Nephron (organoid): ENCODE results near the gene PDIA4.

Source experiments
- H3K27ac Mint-ChIP-seq, 3 experiments: 2 replicates each; pipeline ENCODE4 v1.8.0; 2020; ENCODE audit warnings: mixed read lengths in 3 of 3, mild to moderate bottlenecking in 2 of 3, moderate library complexity in 1 of 3
- H3K27me3 Mint-ChIP-seq: 2 replicates; pipeline ENCODE4 v1.8.0; 2021; ENCODE audit warnings: low read depth, mild to moderate bottlenecking, moderate library complexity, mixed read lengths
- H3K36me3 Mint-ChIP-seq: 2 replicates; pipeline ENCODE4 v1.8.0; 2020; ENCODE audit warnings: low read depth, mixed read lengths
- H3K4me1 Mint-ChIP-seq: 2 replicates; pipeline ENCODE4 v1.8.0; 2020; ENCODE audit warnings: mixed read lengths
- H3K4me3 Mint-ChIP-seq, 3 experiments: 2 replicates each; pipeline ENCODE4 v1.8.0; 2020; ENCODE audit warnings: mild to moderate bottlenecking in 3 of 3, mixed read lengths in 3 of 3, moderate library complexity in 2 of 3
- H3K9me3 Mint-ChIP-seq: 2 replicates; pipeline ENCODE4 v1.8.0; 2020; ENCODE audit warnings: mixed read lengths
- TF ChIP-seq, protein P1 (sequence below), 3 experiments: fragments of 200-600 bp; sonication (generic); IDR thresholded peaks; one replicate each; pipeline ENCODE4 v1.5.0; 2021; ENCODE audit warnings: antibody characterized with exemption in 3 of 3; ENCODE audit not compliant: unreplicated experiment in 3 of 3

PDIA4 gene, protein sequence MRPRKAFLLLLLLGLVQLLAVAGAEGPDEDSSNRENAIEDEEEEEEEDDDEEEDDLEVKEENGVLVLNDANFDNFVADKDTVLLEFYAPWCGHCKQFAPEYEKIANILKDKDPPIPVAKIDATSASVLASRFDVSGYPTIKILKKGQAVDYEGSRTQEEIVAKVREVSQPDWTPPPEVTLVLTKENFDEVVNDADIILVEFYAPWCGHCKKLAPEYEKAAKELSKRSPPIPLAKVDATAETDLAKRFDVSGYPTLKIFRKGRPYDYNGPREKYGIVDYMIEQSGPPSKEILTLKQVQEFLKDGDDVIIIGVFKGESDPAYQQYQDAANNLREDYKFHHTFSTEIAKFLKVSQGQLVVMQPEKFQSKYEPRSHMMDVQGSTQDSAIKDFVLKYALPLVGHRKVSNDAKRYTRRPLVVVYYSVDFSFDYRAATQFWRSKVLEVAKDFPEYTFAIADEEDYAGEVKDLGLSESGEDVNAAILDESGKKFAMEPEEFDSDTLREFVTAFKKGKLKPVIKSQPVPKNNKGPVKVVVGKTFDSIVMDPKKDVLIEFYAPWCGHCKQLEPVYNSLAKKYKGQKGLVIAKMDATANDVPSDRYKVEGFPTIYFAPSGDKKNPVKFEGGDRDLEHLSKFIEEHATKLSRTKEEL

DNA sequence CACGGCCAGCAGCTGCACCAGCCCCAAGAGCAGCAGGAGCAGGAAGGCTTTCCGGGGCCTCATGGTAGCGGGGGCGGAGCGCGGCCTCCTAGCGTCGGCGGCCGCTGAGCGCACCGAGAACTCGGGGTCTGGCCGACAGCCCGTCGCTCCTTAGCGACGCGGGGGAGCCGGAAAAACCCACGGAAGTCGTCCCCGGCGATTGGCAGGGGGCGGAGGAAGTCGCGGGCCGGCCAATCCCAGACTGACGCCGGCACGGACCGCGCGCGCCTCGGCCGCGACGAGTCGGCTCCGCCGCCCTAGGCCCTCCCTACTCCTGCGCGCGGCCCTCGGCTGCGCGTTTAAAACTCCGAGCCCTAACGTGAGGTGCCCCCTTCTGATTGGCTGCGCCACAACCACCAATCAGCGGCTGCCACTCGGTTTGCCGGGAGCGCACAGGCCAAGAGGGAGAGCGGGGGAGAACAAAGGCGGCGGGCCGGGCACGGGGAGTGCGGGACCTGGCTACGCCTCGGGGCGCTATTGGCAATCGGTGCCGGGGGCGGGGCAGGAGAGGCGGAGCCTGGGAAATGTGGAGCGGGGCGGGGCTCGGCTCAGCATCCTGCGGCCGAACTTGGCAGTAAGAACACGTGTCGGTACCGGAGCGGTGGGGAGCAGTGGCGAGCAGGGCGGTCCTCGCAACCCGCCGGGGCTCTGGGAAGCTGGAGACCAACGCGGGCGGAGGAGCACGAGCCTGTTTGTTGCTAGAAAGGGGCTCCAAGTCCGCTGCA, at the start of gene PDIA4:
Gene PDIA4, minus strand, starts transcription at position 160 of the 764 bp plus-strand sequence. Its CDS starts 97 bp downstream, at position 63.
- H3K27me3 Mint-ChIP-seq: peaks cover 3% of the 10 kb centered on the region
- peak within 1 kb of the TSS; percentile 91 to 98 (median 98) for H3K4me3 Mint-ChIP-seq
- peak within 1 kb of the TSS; percentile 90 to 97 (median 97) for H3K27ac Mint-ChIP-seq
- H3K36me3 Mint-ChIP-seq: peaks cover 11% of the 10 kb centered on the region
- peaks cover 35% of the 10 kb centered on the region for H3K4me1 Mint-ChIP-seq
- peaks cover 3% of the 10 kb centered on the region for H3K9me3 Mint-ChIP-seq
- TF ChIP-seq, protein P1, sequence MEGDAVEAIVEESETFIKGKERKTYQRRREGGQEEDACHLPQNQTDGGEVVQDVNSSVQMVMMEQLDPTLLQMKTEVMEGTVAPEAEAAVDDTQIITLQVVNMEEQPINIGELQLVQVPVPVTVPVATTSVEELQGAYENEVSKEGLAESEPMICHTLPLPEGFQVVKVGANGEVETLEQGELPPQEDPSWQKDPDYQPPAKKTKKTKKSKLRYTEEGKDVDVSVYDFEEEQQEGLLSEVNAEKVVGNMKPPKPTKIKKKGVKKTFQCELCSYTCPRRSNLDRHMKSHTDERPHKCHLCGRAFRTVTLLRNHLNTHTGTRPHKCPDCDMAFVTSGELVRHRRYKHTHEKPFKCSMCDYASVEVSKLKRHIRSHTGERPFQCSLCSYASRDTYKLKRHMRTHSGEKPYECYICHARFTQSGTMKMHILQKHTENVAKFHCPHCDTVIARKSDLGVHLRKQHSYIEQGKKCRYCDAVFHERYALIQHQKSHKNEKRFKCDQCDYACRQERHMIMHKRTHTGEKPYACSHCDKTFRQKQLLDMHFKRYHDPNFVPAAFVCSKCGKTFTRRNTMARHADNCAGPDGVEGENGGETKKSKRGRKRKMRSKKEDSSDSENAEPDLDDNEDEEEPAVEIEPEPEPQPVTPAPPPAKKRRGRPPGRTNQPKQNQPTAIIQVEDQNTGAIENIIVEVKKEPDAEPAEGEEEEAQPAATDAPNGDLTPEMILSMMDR (IDR thresholded peaks at IDR 0.05; ENCODE audit: unreplicated experiment in 3 of 3): peak in 2 of 3 experiments; percentile 14 to 18

DNA sequence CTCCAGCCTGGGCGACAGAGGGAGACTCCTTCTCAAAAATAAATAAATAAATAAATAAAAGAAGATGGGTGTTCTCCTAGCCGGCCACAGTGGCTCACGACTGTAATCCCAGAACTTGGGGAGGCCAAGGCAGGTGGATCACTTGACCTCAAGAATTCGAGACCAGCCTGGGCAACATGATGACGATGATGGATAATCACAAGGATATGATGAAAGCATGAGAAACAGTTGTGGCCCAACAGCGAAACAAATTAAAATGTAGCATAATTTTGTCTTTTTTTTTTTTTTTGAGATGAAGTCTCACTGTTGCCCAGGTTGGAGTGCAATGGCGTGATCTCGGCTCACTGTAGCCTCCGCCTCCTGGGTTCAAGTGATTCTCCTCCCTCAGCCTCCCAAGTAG, 49.3 kb upstream of the PDIA4 start:
- no peak overlapping the region for H3K27ac Mint-ChIP-seq
- peaks cover 3% of the 10 kb centered on the region for H3K9me3 Mint-ChIP-seq
- H3K4me1 Mint-ChIP-seq: no peaks in the 10 kb centered on the region
- H3K36me3 Mint-ChIP-seq: peaks cover 59% of the 10 kb centered on the region
- no peaks in the 10 kb centered on the region for H3K27me3 Mint-ChIP-seq
- TF ChIP-seq, protein P1 (IDR thresholded peaks at IDR 0.05; ENCODE audit: unreplicated experiment in 3 of 3): no peak
- H3K4me3 Mint-ChIP-seq: no peak overlapping the region

DNA sequence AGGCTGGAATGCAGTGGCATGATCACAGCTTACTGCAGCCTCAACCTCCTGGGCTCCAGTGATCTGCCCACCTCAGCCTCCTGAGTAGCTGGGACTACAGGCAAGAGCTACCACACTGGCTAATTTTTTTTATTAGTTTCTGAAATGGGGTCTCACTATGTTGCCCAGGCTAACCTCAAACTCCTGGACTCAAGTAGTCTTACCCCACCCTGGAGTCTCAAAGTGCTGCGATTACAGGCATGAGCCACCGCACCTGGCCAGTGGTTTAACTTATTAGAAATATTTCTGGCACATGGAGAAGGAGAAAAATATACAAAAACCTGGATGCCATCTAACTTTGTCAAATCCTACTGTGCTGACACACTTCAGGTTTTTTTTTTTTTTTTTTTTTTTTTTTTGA, 47.0 kb upstream of the PDIA4 start:
- peaks cover 62% of the 10 kb centered on the region for H3K36me3 Mint-ChIP-seq
- no peaks in the 10 kb centered on the region for H3K27me3 Mint-ChIP-seq
- H3K27ac Mint-ChIP-seq: no peak overlapping the region
- H3K4me1 Mint-ChIP-seq: no peaks in the 10 kb centered on the region
- no peaks in the 10 kb centered on the region for H3K9me3 Mint-ChIP-seq
- H3K4me3 Mint-ChIP-seq: no peak overlapping the region
- TF ChIP-seq, protein P1 (IDR thresholded peaks at IDR 0.05; ENCODE audit: unreplicated experiment in 3 of 3): no peak

DNA sequence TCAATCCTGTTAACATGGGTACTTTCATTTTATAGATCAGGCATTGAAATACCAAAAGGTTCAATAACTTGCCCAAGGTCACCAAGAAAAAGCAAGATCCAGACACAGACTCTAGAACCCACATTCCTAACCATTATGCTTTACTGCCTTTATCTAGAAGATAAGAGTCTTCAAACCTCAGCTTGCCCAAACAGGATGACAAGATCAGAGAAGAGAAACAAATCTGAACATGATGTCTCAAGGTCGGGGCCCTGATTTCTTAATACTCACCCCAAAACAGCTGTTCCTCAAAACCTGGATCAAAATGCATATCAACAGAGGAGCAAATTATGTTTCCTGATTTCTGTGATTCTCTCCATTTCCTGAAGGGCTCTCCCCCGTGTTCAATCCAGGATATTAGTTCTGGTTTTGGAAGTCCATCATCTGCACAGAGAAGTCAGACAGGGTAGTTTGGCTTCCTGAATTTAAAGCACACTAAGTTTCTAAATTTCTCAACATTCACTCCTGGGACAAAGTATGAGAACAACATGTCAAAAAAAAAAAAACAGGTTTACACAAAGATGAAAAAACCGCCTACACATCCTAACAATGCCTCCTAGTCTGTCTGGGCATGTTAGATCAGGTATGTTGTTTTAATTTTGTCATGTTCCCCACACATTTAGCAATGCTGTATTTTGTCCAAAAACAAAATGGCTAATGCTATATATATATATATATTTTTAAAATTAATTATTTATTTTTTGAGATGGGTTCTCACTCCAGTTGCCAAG, 46.0 kb upstream of the PDIA4 start:
- Mint-ChIP-seq H3K36me3 (peaks cover 61% of the 10 kb centered on the region), H3K9me3 (no peaks in the 10 kb centered on the region), H3K4me1 (no peaks in the 10 kb centered on the region), H3K27me3 (no peaks in the 10 kb centered on the region), H3K27ac (no peak overlapping the region), H3K4me3 (no peak overlapping the region)
- TF ChIP-seq, protein P1 (IDR thresholded peaks at IDR 0.05; ENCODE audit: unreplicated experiment in 3 of 3): no peak

DNA sequence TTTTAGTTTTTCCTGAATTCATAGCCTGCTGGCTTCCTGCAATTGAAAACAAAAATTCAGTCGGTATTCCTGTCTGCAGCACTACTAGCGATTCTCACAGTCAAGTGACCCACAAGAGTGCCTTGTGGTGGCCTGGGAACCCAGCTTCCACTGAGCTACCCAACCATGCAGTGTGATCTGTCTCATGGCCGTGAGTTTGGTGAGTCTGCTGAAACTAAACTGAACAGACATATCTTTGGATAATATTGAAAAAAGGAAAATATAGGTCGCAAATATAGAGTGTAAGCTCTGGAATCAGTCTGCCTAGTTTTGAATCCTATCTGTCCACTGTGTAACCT, 44.1 kb upstream of the PDIA4 start:
- Mint-ChIP-seq H3K36me3 (peaks cover 52% of the 10 kb centered on the region), H3K4me3 (no peak overlapping the region), H3K27me3 (no peaks in the 10 kb centered on the region), H3K27ac (no peak overlapping the region), H3K9me3 (no peaks in the 10 kb centered on the region), H3K4me1 (no peaks in the 10 kb centered on the region)
- TF ChIP-seq, protein P1 (IDR thresholded peaks at IDR 0.05; ENCODE audit: unreplicated experiment in 3 of 3): no peak
